GM18868 (cell line): ENCODE data around the gene ANKZF1.
"Not testable (repeated sequence)": the region's sequence is repeated elsewhere in the genome, so short reads cannot be mapped to it uniquely, and the experiment has no call there.

Experiments
- ATAC-seq: cut with Tn5 transposase; IDR thresholded peaks from one replicate; pipeline ENCODE4 v1.9.1; 2021; ENCODE audit warnings: mild to moderate bottlenecking, moderate library complexity; ENCODE audit not compliant: unreplicated experiment

Gene ANKZF1

DNA sequence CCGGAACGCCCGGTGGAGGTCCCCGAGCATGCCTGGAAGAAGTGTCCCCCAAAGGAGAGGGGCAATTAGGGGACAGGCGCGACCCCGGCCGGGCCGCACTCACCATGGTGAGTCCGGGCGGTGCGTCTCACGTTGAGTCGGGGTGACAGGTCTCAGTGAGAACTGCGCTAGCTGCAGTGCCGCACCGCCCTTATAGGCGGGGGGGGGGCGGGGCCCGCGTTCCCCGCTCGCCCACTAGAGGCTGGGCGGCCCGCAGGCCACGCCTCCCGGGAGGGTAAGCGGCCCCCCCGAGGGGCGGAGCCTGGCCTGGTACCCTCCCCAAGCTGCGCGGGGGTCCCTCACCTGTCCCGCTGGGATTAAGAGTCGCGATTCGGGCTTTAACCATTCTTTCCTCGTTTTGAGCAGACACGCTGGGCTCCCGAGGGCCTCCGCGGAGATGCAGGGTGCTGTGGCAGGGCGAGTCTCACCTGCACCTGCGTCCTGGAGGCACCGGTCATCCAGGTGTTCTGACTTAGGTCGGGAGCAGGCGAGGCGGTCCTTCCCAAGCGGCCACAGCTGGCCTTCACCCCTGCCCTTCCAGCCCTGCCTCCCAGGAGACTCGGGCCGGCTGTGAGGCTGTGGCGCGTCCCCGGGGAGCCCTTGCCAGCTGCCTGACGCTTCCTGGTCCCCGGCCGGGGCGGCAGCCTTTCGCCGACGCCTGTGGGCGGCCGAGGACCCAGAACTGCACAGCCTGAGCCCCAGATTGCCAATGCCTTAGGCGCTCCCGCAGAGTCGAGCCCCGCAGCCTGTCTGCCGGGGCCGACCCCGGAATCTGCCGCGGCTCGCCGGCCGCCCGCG lies 24.4 kb downstream of the ANKZF1 start, which contains the start of gene TUBA4A:
TUBA4A (minus strand) TSS at position 166 of the 837 bp plus-strand sequence; CDS start at position 106, 60 bp downstream.
- ATAC-seq, result peak; percentile 73

DNA sequence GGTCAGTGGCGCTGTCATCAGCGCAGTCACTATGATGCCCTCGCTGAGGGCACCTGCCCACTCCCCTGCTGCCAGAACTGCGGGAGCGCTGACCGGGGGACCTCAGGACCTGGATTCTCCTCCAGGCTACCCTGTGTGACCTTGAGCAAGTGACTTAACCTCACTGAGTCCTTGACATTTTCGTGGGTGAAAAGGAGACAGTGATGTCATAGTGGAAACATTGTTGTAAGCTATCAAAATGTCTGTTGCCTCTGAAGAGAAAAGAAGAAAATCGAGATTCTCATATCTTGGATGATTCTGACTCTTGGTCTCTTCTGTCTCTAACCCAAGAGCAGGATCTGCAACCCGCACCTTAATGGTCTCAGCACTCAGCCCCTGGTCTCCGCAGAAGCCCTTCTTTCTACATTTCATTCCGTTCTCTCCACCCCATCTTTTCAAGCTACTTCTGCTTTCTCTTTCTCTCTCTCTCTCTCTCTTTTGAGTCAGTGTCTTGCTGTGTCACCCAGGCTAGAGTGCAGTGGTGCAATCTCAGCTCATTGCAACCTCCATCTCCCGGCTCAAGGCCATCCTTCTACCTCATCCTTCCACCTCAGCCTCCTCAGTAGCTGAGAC lies 25.1 kb downstream of the ANKZF1 start:
- ATAC-seq, result peak; percentile 35

DNA sequence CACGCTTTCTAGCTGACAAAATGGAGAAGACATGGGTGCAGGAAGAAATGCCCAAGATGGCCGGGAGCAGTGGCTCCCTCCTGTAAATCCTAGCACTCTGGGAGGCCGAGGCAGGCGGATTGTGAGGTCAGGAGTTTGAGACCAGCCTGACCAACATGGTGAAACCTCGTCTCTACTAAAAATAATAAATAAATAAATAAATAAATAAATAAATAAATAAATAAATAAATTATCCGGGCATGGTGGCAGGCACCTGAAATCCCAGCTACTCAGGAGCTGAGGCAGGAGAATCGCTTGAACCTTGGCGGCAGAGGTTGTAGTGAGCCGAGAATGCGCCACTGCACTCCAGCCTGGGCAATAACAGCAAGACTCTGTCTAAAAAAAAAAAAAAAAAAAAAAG lies 29.3 kb downstream of the ANKZF1 start:
- not testable (repeated sequence) for ATAC-seq

DNA sequence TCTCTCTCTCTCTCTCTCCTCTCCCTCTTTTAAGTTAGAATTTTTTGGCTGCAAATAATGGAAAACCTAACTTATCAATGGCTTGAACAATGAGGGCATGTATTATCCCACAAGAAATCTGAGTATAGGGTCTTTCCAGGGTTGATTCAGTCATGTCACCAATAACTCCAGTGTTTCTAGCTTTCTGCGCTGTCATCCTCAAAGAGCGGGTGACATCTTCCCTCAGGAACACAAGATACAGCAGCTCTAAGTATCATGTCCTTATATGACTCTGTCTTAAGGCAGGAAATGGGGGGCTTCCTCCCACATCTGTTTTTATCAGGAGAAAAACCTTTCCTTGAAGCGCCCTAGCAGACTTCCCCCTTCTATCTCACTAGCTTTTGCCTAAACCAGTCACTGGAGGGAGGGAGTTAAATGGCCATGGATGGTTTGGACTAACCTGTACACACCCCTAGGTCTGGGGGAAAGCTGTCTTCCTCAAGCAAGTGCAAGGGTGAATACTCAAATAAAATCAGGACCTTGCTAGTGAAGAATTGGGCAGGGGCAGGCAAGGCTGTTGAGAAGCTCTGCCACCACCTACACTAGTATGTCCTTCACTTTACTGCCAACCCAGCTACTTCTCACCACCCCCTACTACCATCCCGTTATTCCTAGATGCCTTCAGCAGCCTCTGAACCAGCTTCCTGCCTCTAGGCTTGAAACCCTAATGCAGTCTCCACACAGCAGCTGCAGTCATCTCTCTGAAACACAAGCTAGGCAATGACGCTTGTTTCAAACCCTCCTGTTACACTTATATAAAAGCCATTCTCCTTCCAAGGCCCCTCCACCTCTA lies 31.6 kb downstream of the ANKZF1 start:
- ATAC-seq, result no peak

DNA sequence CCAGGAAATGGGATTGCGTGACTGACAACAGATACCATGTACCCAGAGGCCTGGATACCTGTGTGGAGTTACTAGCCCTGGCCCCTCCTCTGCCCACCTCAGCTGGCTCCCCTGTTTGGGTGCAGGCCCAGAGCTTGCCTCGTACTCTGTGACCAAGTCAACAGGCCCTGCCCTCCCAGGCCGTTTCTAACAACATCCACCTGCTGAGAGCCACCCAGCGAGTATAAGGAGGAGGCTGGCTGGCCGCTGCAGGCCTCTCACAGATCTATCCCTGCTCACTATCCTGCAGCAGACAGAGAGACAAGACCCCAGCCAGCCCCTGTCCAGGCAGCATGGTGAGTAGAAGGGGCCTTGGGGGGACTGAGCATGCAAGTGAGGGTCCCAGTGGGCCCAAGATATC lies 36.6 kb downstream of the ANKZF1 start:
- no peak for ATAC-seq

DNA sequence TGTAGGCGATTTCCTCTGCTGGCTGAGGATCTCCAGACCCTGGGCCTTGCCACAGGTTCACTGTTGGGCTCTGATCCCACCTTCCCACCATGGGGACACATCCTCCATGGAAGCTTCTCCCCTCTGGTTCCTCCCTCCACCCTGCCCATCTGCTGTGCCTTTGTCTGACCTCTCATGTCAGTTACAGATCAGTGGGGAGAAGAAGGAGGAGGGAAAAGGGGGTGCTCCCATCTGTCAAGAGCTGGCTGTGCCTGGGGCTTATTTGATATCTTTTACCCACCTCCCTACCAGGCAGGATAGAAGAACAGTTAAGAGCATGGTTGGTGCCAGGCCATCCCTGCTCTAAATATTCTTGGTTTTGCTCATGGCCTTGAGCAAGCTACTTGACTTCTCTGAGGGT lies 37.3 kb downstream of the ANKZF1 start:
- ATAC-seq, result no peak

DNA sequence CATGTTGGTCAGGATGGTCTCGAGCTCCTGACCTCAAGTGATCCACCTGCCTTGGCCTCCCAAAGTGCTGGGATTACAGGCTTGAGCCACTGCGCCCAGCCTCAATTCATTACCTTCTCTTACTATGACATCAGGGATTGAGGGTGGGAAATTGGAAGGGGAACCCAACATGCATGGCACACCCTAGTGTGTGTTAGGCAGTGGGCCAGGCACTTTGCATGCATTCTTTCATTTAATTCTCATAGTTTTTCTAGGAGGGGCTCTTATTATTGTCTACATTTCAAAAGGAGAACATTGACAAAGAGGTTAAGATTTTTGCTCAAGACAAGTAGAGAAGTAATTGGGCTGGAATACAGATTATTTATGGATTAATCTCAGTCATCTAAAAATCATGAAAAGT lies 38.7 kb downstream of the ANKZF1 start:
- no peak for ATAC-seq

DNA sequence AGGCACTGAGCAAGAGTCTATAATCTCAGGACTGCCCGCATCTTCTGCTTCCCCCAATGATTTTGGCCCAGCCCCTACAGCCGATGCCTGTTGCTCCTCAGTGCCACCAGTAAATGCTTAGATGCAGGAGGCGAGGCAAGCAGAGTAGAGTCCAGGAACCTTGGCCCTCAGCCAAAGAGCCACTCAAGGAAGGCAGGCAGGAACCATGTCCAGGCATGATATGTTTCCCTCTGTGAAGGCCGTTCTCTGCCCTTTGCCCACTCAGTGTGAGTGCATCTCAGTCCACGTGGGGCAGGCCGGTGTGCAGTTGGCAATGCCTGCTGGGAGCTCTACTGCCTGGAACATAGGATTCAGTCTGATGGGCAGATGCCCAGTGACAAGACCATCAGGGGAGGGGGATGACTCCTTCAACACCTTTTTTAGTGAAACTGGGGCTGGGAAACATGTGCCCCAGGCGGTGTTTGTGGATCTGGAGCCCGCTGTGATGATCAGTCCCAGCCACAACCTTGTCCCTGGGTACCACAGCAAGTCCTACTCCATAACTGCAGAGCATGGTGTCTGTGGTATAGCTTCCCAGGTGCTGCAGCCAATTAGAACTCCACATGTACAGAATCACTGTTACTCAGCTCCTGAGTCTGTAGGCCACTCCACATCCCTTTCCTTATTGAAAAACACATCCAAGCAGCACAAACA lies 39.9 kb downstream of the ANKZF1 start:
- ATAC-seq, result no peak

DNA sequence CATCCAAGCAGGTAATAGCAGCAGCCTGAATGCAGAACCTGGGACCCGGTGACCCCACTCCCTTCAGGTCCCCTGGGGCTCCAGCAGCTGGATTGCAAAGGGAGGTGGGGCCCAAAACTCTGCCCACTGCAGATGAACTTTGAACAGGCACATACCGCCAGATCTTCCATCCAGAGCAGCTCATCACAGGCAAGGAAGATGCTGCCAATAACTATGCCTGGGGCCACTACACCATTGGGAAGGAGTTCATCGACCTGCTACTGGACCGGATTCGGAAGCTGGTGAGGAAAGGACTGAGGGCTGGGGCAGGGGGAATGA lies 40.4 kb downstream of the ANKZF1 start:
- ATAC-seq, result no peak

DNA sequence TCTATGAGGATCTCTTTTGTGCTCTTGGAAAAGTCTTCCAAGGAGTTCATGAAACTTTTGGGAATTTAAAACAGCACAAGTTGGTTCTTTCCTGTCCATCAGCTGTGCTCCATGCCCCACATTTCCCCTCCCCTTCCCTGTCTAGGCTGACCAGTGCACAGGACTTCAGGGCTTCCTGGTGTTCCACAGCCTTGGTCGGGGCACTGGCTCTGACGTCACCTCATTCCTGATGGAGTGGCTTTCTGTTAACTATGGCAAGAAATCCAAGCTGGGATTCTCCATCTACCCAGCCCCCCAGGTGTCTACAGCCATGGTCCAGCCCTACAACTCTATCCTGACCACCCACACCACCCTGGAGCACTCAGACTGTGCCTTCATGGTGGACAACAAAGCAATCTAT lies 41.4 kb downstream of the ANKZF1 start:
- ATAC-seq, result no peak

DNA sequence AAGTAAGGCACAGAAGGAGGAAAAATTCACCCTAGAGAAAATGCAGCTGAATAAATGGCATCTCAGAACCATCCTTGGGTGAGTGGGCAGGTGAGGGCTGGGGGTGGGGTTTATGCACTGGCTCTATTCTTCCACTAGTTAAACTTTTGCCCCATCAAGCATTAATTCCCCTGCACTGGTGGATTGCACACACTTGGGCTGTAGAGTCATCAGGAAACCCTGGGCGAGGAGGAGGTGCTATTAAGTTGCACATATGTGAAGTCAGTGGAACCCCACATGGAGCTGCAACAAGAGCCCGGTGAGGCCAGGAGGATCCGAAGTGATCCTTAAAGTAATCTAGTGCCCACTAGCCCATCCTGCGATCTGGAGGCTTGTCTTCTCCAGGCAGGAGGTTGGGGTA lies 42.8 kb downstream of the ANKZF1 start:
- ATAC-seq, result no peak

DNA sequence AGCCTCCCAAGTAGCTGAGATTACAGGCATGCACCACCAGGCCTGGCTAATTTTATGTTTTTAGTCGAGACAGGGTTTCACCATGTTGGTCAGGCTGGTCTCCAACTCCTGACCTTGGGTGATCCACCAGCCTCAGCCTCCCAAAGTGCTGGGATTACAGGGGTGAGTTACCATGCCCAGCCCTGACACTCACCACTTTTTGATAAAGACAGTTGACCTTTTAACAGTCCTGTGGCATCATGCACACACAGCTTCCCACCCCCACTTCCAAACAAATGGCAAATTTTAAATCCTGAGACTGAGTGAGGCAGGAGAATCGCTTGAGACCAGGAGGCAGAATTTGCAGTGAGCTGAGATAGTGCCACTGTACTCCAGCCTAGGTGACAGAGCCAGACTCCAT lies 43.4 kb downstream of the ANKZF1 start:
- no peak for ATAC-seq

DNA sequence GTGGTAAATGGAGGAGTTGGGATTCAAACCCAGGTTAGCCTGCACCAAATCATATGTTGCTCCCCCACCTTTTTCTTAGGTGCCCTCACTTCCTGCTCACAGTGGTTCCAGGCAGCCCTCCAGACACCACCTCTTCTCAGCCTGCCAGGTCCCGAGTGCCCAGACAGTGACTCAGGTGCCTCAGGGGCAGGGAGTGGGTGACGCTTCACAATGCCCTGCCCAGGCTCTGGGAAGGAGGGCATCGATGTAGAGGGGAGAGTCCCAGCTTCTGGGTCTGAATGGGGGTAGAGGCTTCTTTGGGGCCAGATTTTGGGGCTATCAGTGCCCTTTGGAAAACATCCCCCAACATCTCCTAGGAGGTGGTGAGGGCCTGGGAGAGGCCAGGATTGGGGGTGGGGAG lies 44.3 kb downstream of the ANKZF1 start:
- no peak for ATAC-seq

DNA sequence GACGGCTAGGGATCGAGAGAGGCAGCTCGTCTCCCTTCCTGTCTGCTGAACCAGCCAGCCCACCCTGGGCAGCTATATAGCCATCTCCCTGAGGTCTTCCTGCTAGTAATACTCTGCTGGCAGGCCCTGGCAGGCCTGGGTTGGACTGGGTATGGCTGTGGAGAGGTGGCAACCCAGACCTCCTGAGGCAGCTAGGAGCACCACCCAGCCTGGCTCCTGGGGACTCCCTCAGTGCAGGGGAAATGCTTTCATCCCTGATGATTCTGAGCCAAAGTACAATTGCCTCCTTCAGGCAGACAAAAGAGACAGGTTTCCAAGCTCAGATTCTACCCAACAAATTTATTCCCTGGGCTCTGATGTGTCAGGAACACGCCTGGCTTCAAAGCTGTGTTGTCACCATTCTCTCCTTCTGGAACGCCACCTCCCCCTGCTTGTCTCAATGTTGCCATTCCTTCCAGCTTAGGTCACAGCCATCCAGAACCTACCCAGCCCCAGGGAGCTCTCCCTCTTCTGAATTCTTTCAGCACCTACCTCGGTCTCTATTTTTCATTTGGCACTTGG lies 44.8 kb downstream of the ANKZF1 start:
- ATAC-seq, result no peak

DNA sequence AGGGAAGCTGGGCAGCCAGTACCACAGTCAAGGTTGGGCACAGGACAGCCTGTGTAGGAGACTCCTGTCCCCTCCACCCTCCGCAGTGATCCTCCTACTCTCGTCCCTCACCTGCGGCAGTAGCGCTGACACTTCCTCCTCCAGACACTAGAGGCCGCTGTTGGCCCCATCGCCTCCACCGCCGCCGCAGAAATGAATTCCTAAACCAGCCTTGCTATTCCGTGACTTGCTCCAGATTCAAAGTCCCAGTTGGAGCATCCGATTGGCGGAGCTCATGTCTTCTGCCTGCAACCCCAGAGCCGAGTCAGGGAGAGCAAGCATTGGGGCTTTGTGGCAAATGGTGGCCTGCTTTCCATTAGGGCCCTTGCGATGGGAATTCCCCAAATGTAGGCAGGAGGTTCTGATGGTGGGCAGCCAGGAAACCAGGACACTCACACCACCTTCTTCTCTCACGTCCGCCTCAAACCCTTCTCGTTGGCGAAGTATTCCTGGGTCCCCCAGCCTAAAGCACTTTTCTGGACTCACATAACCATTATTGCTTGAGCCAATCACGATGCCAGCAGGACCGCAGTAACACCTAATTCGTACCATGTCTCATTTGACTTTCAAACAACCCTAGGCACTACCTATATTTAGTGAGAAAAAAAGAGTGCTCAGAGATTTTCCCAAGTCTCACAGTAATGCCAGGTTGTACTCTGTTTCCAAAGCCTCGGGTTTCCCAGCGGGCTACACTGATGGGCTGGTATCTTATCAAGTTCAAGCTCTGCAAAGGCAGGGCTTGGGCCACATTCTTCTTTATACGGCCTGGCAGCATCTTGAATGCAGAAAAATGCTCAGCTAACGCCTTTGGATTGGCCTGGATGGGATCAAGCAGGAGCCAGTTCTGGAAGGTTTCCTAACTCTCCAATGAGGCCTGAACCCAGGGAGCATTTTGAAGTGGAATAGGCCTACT lies 48.4 kb downstream of the ANKZF1 start:
- peak; percentile 24 for ATAC-seq

DNA sequence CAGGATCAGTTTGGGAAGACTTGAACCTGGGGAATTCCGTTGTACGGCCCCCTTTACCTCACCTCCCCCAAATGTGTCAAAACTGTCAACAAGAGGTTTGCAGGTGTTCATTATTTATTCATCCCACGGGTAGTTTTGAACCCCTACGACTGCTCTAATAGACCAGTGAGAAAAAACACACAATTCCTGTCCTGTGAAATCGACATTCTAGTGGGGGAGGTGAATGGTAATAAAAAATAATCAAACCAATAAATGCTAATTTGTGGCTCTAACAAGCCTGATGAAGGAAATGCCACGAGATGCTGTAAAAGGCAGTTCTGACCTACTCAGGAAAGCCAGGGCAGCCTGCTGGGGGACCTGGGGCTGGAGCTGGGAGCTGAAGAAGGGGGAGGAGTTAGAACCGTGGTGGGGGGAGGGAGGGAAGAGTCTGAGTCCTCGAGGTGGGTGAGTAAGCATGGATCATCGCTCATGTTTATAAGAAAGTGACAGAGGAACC lies 49.1 kb downstream of the ANKZF1 start:
- no peak for ATAC-seq

DNA sequence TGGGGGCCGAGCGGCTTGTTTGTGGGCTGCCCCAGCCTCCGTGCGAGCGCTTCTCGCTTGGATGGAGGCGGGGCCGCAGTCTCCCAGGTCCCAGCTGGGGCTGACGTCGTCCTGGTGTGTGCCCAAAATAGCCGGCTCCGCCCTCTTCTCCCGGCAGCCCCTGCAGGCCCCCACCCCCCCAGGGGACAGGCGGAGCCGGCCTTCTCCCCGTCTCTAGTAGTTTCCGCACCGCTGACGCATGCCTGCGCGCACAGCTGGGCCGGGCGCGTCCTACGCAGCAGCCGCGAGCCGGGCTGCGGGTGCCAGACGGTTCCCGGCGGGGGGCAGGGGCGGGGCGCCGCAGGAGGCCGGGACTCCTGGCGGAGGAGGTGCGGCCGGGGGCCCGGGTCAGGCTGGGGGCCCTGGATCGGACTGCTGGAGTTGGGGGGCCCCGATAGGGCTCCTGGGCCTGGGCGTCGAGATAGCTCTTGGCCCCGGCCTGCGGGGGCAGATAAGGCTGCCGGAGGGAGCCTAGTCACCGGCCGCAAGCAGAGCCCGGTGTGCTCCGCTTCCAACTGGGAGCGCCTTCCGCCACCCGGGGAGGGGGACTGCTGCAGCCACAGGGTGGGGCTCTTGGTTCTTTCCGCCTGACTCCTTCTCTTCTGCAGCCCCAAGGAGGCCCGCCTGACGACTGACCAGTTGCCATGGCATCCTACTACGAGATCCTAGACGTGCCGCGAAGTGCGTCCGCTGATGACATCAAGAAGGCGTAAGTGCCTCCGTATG lies 49.7 kb downstream of the ANKZF1 start, which contains the start of gene DNAJB2:
DNAJB2 (plus strand) TSS at position 216 of the 765 bp plus-strand sequence; CDS start at position 684, 468 bp downstream.
- ATAC-seq, result peak; percentile 84

DNA sequence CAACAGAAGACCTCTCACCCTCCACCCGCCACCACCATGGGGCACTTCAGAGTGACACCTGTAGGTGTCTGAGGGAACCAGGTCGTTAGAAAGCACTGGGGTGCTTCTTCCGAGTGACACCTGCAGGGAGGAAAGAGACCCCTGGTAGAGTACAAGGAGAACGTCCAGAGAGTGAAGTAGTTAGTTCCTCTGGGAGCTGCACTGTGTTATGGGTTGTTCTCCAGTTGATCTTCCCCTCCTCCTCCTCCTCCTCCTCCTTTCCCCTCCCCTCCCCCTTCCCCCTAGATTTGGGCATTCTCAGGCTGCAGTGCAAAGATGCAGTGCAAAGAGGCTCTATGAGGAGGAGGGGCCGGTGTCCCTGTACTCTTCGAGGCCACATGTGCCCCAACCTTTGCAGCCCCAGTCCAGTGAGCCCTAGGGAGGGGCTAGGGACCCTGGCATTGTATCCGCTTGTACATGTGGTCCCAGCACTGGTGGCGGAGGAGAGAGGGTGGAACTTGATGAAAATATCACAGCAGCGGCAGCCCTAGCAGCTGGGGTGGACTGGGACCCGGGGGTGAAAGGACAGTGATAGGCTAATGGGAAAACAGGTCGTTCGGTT lies 50.4 kb downstream of the ANKZF1 start:
- ATAC-seq, result no peak
